ENCODE results near the gene CALM3. TPM values are rescaled to one million over a fixed set of nuclear protein-coding genes. Genes with fewer than 3 reads are reported as not detected.

The CALM3 gene
- total and polyA plus RNA-seq, 3 experiments from 2014 or later: 168 to 493 (median 465) TPM

DNA sequence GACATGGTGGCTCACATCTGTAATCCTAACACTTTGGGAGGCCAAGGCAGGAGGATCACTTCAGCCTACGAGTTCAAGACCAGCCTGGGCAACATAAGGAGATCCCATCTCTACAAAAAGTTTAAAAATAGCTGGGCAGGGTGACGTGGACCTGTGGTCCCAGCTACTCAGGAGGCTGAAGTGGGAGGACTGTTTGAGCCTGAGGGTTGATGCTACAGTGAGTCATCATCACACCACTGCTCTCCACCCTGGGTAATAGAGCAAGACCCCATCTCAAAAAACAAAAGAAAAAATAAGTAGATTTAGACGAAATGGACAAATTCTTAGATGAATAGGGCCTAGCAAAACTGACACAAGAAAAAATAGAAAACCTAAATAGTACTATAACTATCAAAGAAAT lies 45.3 kb downstream of the CALM3 start:
- H3K27ac ChIP-seq (ENCODE audit: low read depth, low read length): no peak overlapping the region
- Mint-ChIP-seq H3K36me3 (peaks cover 0 to 17% (median 1%) of the 10 kb centered on the region in 3 donors), H3K9me3 (peaks cover 0 to 18% (median 9%) of the 10 kb centered on the region in 5 donors), H3K27ac (no peak overlapping the region), H3K27me3 (peaks cover 43 to 60% of the 10 kb centered on the region in 2 donors), H3K4me3 (no peak overlapping the region), H3K4me1 (peaks cover 8 to 12% (median 10%) of the 10 kb centered on the region in 3 donors)
- no peaks in the 10 kb centered on the region for H3K27me3 ChIP-seq (ENCODE audit: insufficient read depth, low read length, poor library complexity, severe bottlenecking)
- ChIA-PET CTCF (no interaction called here), POLR2A (no interaction called here)
- no peak overlapping the region for H3K4me3 ChIP-seq (ENCODE audit: low read length)
- no peaks in the 10 kb centered on the region for H3K4me1 ChIP-seq (ENCODE audit: insufficient read depth, low read length)
- H3K36me3 ChIP-seq (ENCODE audit: insufficient read depth, low read length): no peaks in the 10 kb centered on the region
- H3K9me3 ChIP-seq (ENCODE audit: low read length): no peaks in the 10 kb centered on the region
- DNase-seq: no peak

DNA sequence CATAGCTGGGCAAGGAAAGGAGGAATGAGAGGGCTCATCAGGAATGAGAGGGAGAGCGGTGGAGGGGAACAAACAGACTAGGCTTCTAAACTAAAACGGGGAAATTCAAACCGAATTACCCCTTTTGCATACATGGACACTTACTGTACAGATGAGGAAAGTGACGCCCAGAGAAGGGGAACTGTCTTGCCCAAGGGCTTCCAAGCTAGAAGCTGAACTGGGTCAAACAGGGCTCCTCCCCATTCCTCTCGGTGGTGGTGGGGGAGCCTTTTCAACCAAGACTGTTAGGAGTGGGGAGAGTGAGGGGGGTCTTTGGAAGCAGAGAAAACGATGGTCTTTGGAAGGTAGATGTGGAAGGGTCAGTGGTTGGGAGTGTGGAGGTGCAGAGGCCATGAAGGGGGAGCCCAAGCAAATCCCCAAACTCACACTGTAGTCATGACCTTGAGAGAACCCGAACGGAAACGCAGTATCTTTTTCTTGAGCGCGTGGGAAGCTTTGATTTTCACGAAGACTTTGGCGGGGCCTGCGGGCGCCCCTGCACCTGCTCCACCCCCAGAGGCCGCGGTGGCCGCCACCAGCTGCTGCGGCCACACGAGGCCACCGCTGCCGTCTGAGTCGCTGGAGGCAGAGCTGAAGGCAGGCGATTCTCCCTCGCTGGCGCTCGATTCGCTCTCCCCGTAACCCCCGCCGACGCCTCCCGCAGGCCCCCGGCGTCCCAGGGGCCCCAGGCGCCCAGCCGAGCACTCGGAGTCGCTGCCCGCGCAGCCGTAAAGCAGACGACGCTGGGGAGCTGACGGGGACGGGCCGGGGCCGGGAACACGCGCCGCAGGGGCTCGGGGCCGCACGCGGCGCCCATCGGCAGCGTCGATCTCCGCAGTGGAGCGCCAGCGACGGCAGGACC lies 47.2 kb downstream of the CALM3 start:
- ChIA-PET CTCF (no interaction called here), POLR2A (interaction anchor here (0.5 kb wide), 1 partner anchor 969 kb away, joined by 6 read pairs; no protein-coding TSS in a partner anchor)
- H3K9me3 ChIP-seq (ENCODE audit: low read length): no peaks in the 10 kb centered on the region
- H3K36me3 ChIP-seq (ENCODE audit: insufficient read depth, low read length): no peaks in the 10 kb centered on the region
- H3K4me3 ChIP-seq (ENCODE audit: low read length): no peak overlapping the region
- peaks cover 8 to 12% (median 10%) of the 10 kb centered on the region in 3 donors for H3K4me1 Mint-ChIP-seq
- peaks cover 0 to 17% (median 1%) of the 10 kb centered on the region in 3 donors for H3K36me3 Mint-ChIP-seq
- peak overlapping the region in 3 of 7 donors; percentile 46 to 75 (median 66) for H3K4me3 Mint-ChIP-seq
- no peaks in the 10 kb centered on the region for H3K4me1 ChIP-seq (ENCODE audit: insufficient read depth, low read length)
- H3K27me3 Mint-ChIP-seq: peaks cover 39 to 61% of the 10 kb centered on the region in 2 donors
- H3K27ac Mint-ChIP-seq: peak overlapping the region in 2 of 8 donors; percentile 14 to 50
- H3K27me3 ChIP-seq (ENCODE audit: insufficient read depth, low read length, poor library complexity, severe bottlenecking): no peaks in the 10 kb centered on the region
- DNase-seq: no peak
- no peak overlapping the region for H3K27ac ChIP-seq (ENCODE audit: low read depth, low read length)
- peaks cover 0 to 18% (median 9%) of the 10 kb centered on the region in 5 donors for H3K9me3 Mint-ChIP-seq

DNA sequence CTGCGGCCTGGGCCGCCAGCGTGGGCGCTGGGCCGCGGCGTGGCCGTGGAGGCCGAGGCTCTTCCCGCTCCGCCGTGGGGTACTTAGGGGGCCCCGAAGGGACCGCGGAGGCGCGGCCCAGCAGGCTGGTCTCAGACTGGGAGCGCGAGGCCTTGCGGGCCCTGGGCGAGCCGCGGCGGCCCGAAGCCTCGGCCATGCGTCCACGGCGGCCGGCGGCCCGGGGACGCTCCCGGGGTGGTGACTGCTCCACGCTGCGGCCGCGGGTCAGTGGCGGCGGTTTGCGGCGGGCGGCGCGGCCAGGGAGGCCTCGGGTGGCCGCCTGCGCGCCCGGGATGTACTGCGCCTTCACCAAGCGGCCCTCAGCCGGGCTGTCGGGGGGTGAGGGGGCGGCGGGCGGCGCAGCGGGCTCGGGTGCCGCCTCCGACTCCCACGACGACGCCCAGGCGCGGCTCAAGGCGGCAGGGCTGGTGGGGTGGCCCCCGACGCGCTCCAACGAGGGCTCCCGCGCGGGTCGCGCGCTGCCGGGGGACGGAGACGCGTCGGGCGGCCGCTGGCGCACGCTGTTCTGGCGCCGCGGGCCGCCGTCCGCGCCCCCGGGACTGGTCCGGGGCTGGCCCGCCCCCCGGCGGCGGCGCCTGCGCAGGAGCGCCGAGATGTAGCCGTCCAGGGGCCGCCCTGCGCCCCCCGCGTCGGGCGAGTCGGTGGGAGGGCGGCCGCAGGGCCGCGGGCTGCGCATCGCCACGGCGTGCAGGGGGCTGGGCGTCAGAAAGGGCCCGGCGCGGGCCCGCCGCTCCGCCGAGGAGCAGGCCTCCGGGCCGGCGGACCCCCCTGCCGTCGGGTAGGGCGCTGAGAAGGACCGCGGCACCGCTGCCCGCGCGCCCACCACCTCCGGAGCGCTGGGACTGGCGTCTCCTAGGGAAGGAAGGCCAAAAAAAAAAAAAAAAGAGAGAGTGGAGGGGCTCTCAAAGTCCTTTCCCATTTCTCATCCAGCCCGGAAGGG lies 48.1 kb downstream of the CALM3 start:
- no peak overlapping the region for H3K4me3 ChIP-seq (ENCODE audit: low read length)
- H3K4me1 Mint-ChIP-seq: peaks cover 8 to 12% (median 10%) of the 10 kb centered on the region in 3 donors
- no peaks in the 10 kb centered on the region for H3K27me3 ChIP-seq (ENCODE audit: insufficient read depth, low read length, poor library complexity, severe bottlenecking)
- H3K36me3 ChIP-seq (ENCODE audit: insufficient read depth, low read length): no peaks in the 10 kb centered on the region
- H3K27me3 Mint-ChIP-seq: peaks cover 38 to 66% of the 10 kb centered on the region in 2 donors
- peaks cover 0 to 20% (median 1%) of the 10 kb centered on the region in 3 donors for H3K36me3 Mint-ChIP-seq
- no peaks in the 10 kb centered on the region for H3K9me3 ChIP-seq (ENCODE audit: low read length)
- no peaks in the 10 kb centered on the region for H3K4me1 ChIP-seq (ENCODE audit: insufficient read depth, low read length)
- H3K27ac ChIP-seq (ENCODE audit: low read depth, low read length): no peak overlapping the region
- H3K9me3 Mint-ChIP-seq: peaks cover 0 to 18% (median 9%) of the 10 kb centered on the region in 5 donors
- ChIA-PET POLR2A (no interaction called here), CTCF (no interaction called here)
- H3K27ac Mint-ChIP-seq: no peak overlapping the region
- DNase-seq: no peak
- H3K4me3 Mint-ChIP-seq: no peak overlapping the region

DNA sequence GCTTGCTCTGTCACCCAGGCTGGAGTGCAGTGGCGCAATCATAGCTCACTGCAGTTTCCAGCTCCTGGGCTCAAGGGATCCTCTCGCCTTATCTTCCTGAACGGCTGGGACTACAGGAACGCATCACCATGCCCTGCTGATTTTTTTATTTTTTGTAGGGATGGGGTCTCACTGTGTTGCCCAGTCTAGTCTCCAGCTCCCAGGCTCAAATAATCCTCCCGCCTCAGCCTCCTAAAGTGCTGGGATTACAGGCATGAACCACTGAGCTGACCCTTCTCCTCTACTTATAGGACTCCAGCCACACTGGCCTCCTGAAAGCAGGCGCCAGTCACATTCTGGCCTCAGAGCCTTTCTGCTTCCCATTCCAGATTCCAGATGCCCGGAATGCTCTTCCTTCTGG lies 49.3 kb downstream of the CALM3 start:
- CTCF ChIA-PET: interaction anchor here (0.7 kb wide), 1 partner anchor 95 kb away, joined by 3 read pairs; no protein-coding TSS in a partner anchor
- H3K4me3 ChIP-seq (ENCODE audit: low read length): no peak overlapping the region
- H3K4me1 Mint-ChIP-seq: peaks cover 8 to 12% (median 10%) of the 10 kb centered on the region in 3 donors
- H3K36me3 Mint-ChIP-seq: peaks cover 0 to 20% (median 4%) of the 10 kb centered on the region in 3 donors
- H3K9me3 ChIP-seq (ENCODE audit: low read length): no peaks in the 10 kb centered on the region
- no peak overlapping the region for H3K27ac ChIP-seq (ENCODE audit: low read depth, low read length)
- H3K9me3 Mint-ChIP-seq: peaks cover 0 to 18% (median 9%) of the 10 kb centered on the region in 5 donors
- DNase-seq: no peak
- H3K27me3 Mint-ChIP-seq: peaks cover 42 to 75% of the 10 kb centered on the region in 2 donors
- peak overlapping the region in 2 of 7 donors; percentile 4 to 25 for H3K4me3 Mint-ChIP-seq
- H3K4me1 ChIP-seq (ENCODE audit: insufficient read depth, low read length): no peaks in the 10 kb centered on the region
- no peak overlapping the region for H3K27ac Mint-ChIP-seq
- POLR2A ChIA-PET: no interaction called here
- H3K27me3 ChIP-seq (ENCODE audit: insufficient read depth, low read length, poor library complexity, severe bottlenecking): no peaks in the 10 kb centered on the region
- no peaks in the 10 kb centered on the region for H3K36me3 ChIP-seq (ENCODE audit: insufficient read depth, low read length)

DNA sequence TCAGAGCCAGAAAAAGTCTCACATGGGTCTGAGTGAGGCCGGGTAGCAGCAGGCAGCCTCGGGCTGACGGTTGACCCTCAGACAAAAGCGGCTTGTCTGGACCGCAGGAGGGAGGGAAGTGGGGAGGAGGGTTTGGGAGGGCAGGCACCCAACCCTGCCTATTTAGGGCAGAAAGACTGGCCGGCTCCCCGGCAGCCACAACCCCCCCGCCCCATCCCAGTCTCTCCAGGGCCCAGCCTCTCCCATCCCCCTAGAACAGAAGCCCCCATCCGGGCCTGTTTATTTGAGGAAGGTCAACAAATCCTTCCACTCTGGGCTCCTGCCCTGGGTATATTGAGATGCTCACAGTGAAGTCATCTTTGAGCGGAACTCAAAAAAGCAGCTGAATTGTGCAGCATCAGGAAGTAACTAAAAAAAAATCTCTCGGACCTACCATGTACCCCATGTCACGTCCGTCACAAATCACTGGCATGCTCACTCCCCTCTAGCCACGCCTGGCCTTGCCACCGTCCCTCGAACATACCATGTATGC lies 53.6 kb downstream of the CALM3 start:
- no peak overlapping the region for H3K27ac ChIP-seq (ENCODE audit: low read depth, low read length)
- H3K4me1 Mint-ChIP-seq: peaks cover 5 to 8% (median 7%) of the 10 kb centered on the region in 3 donors
- no peaks in the 10 kb centered on the region for H3K9me3 ChIP-seq (ENCODE audit: low read length)
- H3K9me3 Mint-ChIP-seq: peaks cover 0 to 3% (median 0%) of the 10 kb centered on the region in 5 donors
- peaks cover 4% of the 10 kb centered on the region for H3K4me1 ChIP-seq (ENCODE audit: insufficient read depth, low read length)
- POLR2A ChIA-PET: no interaction called here
- no peak for DNase-seq
- H3K4me3 Mint-ChIP-seq: no peak overlapping the region
- H3K4me3 ChIP-seq (ENCODE audit: low read length): no peak overlapping the region
- peaks cover 48 to 70% of the 10 kb centered on the region in 2 donors for H3K27me3 Mint-ChIP-seq
- CTCF ChIA-PET: no interaction called here
- H3K27me3 ChIP-seq (ENCODE audit: insufficient read depth, low read length, poor library complexity, severe bottlenecking): peaks cover 15% of the 10 kb centered on the region
- peak overlapping the region in 1 of 8 donors; percentile 3 for H3K27ac Mint-ChIP-seq
- no peaks in the 10 kb centered on the region for H3K36me3 ChIP-seq (ENCODE audit: insufficient read depth, low read length)
- H3K36me3 Mint-ChIP-seq: peaks cover 0 to 3% (median 3%) of the 10 kb centered on the region in 3 donors

DNA sequence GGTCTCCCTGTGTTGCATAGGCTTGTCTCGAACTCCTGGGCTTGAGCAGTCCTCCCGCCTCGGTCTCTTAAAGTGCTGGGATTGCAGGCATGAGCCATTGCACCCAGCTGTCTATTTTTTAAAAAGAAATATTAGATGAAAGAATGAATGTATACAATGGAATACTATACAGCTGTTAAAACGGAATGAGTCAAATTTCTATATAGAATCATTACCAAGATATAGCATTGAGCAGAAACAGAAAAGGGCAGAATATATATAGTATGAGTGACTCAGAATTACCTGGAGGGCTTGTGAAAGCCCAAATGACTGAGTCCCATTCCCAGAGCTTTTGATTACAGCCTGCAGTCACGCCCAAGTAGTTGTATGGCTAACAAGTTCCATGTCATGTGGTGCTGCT lies 55.4 kb downstream of the CALM3 start:
- H3K27me3 Mint-ChIP-seq: peaks cover 39 to 58% of the 10 kb centered on the region in 2 donors
- H3K9me3 Mint-ChIP-seq: no peaks in the 10 kb centered on the region
- Histone ChIP-seq H3K27ac (ENCODE audit: low read depth, low read length) (no peak overlapping the region), H3K4me1 (ENCODE audit: insufficient read depth, low read length) (peaks cover 18% of the 10 kb centered on the region), H3K27me3 (ENCODE audit: insufficient read depth, low read length, poor library complexity, severe bottlenecking) (peaks cover 21% of the 10 kb centered on the region), H3K4me3 (ENCODE audit: low read length) (no peak overlapping the region), H3K36me3 (ENCODE audit: insufficient read depth, low read length) (no peaks in the 10 kb centered on the region), H3K9me3 (ENCODE audit: low read length) (no peaks in the 10 kb centered on the region)
- DNase-seq: no peak
- H3K4me1 Mint-ChIP-seq: peaks cover 8 to 19% (median 13%) of the 10 kb centered on the region in 3 donors
- peak overlapping the region in 1 of 7 donors; percentile 2 for H3K4me3 Mint-ChIP-seq
- peak overlapping the region in 1 of 8 donors; percentile 55 for H3K27ac Mint-ChIP-seq
- ChIA-PET CTCF (no interaction called here), POLR2A (no interaction called here)
- H3K36me3 Mint-ChIP-seq: peaks cover 0 to 3% (median 3%) of the 10 kb centered on the region in 3 donors

DNA sequence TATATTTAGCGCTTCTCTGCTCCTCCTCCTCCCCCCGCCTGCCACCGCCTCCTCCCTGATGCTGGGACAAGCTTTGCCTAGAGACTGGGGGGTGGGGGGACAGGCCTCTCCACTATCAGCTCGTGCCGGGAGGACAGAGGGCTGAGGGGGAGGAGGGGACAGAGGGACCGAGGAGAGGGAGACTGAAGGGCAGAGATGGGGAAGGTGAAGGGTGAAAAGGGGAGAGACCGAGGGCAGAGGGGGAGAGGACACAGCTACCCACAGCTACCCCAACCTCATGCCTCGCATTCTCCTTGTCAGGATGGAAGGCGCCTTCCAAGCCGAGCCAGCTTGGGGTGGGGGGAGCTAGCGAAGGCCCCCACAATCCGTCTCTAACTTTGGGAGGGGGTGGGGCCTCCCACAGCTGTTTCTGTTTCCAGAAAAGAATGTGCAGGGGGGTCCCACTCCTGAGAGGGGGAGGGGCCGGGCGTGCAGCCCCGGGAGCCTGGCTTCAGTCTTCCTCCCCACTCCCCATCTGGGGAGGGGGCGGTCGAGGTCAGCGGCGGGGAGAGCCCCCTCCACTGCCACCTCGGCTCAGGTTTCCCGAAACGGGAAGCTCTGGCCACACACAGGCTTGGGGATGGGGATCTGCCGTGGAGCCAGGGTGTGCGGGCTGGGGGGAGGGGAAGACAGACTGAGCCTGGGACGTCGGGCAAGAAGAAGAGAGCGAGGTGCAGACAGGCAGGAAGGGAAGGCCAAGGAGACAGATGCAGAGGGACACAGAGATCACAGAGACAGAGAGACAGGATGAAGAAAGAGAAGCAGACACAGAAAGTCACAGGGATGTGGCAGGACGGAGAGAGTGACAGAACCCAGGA lies 58.2 kb downstream of the CALM3 start:
- POLR2A ChIA-PET: interaction anchor here (0.5 to 1.4 kb wide), 3 partner anchors 48 to 57 kb away, joined by 3 to 4 read pairs (median 4); no protein-coding TSS in a partner anchor
- Histone ChIP-seq H3K27ac (ENCODE audit: low read depth, low read length) (no peak overlapping the region), H3K4me3 (ENCODE audit: low read length) (peak overlapping the region; percentile 44), H3K9me3 (ENCODE audit: low read length) (no peaks in the 10 kb centered on the region), H3K4me1 (ENCODE audit: insufficient read depth, low read length) (peaks cover 22% of the 10 kb centered on the region), H3K27me3 (ENCODE audit: insufficient read depth, low read length, poor library complexity, severe bottlenecking) (peaks cover 21% of the 10 kb centered on the region), H3K36me3 (ENCODE audit: insufficient read depth, low read length) (no peaks in the 10 kb centered on the region)
- Mint-ChIP-seq H3K9me3 (no peaks in the 10 kb centered on the region), H3K27ac (peak overlapping the region in 6 of 8 donors; percentile 23 to 88 (median 48)), H3K4me1 (peaks cover 14 to 28% (median 21%) of the 10 kb centered on the region in 3 donors), H3K4me3 (peak overlapping the region; percentile 59 to 95 (median 71)), H3K36me3 (peaks cover 0 to 3% (median 0%) of the 10 kb centered on the region in 3 donors), H3K27me3 (peaks cover 36 to 37% of the 10 kb centered on the region in 2 donors)
- DNase-seq: no peak
- CTCF ChIA-PET: no interaction called here

All from CD8-positive, alpha-beta memory T cell (primary cell).